ENCODE data around the gene PFKP.

The PFKP gene

GRCh38 chr10:3071405-3072198, 4.3 kb downstream of the PFKP start:
- DNase-seq = no peak

GRCh38 chr10:3072641-3073360, 5.5 kb downstream of the PFKP start:
- no peak for DNase-seq

GRCh38 chr10:3074145-3074665, 6.9 kb downstream of the PFKP start:
- no peak for DNase-seq

GRCh38 chr10:3074985-3075600, 7.7 kb downstream of the PFKP start:
- DNase-seq = no peak

GRCh38 chr10:3076138-3076537, 8.8 kb downstream of the PFKP start:
- DNase-seq = no peak

- DNase-seq = no peak
Measured at GRCh38 chr10:3077509-3077908, 10.2 kb downstream of the PFKP start.

GRCh38 chr10:3077940-3078630, 10.7 kb downstream of the PFKP start:
- DNase-seq = no peak

- no peak for DNase-seq
Measured at GRCh38 chr10:3081383-3081981, 14.1 kb downstream of the PFKP start.

- no peak for DNase-seq
Measured at GRCh38 chr10:3082290-3082689, 14.9 kb downstream of the PFKP start.

- no peak for DNase-seq
Measured at GRCh38 chr10:3085785-3086567, 18.6 kb downstream of the PFKP start.

- no peak for DNase-seq
Measured at GRCh38 chr10:3090388-3090787, 23.0 kb downstream of the PFKP start.

- peak; percentile 63 for DNase-seq
Measured at GRCh38 chr10:3090914-3091787, 23.8 kb downstream of the PFKP start.

- no peak for DNase-seq
Measured at GRCh38 chr10:3091921-3092320, 24.6 kb downstream of the PFKP start.

GRCh38 chr10:3093996-3094395, 26.6 kb downstream of the PFKP start:
- no peak for DNase-seq

GRCh38 chr10:3094609-3095036, 27.3 kb downstream of the PFKP start:
- no peak for DNase-seq

GRCh38 chr10:3095373-3096139, 28.2 kb downstream of the PFKP start:
- no peak for DNase-seq

- DNase-seq = no peak
Measured at GRCh38 chr10:3096149-3096548, 28.8 kb downstream of the PFKP start.

- DNase-seq = no peak
Measured at GRCh38 chr10:3097160-3097559, 29.8 kb downstream of the PFKP start.

- DNase-seq = no peak
Measured at GRCh38 chr10:3098689-3099088, 31.3 kb downstream of the PFKP start.

Measured in left hindlimb (tissue), 1 donor.